Neutrophil (primary cell): ENCODE measurements around the gene SMC2.

Experiments
- H3K27ac ChIP-seq: fragments of 200-600 bp; sonication (generic); 2 replicates; pipeline ENCODE4 v1.5.1; 2016; ENCODE audit warnings: mild to moderate bottlenecking, moderate library complexity
- H3K27me3 ChIP-seq: fragments of 200-600 bp; sonication (generic); 2 replicates; pipeline ENCODE4 v1.6.0; 2016; ENCODE audit warnings: mild to moderate bottlenecking
- H3K36me3 ChIP-seq: fragments of 200-600 bp; sonication (generic); 2 replicates; pipeline ENCODE4 v1.5.1; 2017
- H3K4me1 ChIP-seq, 2 experiments: fragments of 200-600 bp in 1 of 2; sonication (generic) in 1 of 2; 1 replicate in 1 of 2; 2 replicates in 1 of 2; pipeline versions ENCODE4 v1.5.1 to v1.6.1; 2013 to 2016; ENCODE audit warnings: low read depth in 1 of 2, low read length in 1 of 2, mild to moderate bottlenecking in 1 of 2, moderate library complexity in 1 of 2; ENCODE audit not compliant: control insufficient read depth in 1 of 2, insufficient read depth in 1 of 2
- H3K4me3 ChIP-seq, 2 experiments: fragments of 200-600 bp in 1 of 2; sonication (generic) in 1 of 2; 1 replicate in 1 of 2; 2 replicates in 1 of 2; pipeline ENCODE4 v1.5.1; 2013 to 2016; ENCODE audit warnings: low read depth in 1 of 2, low read length in 1 of 2, mild to moderate bottlenecking in 1 of 2, moderate library complexity in 1 of 2
- H3K9me3 ChIP-seq: fragments of 200-600 bp; sonication (generic); 2 replicates; pipeline ENCODE4 v1.5.1; 2016
- CTCF ChIP-seq: fragments of 200-600 bp; sonication (generic); IDR thresholded peaks from 2 replicates; pipeline ENCODE4 v1.5.1; 2016; ENCODE audit warnings: antibody characterized with exemption

Gene SMC2

GRCh38 chr9:104073770-104074133 lies 20.4 kb upstream of the SMC2 start:
- Histone ChIP-seq H3K27ac (no peak overlapping the region), H3K4me3 (no peak overlapping the region), H3K27me3 (no peaks in the 10 kb centered on the region), H3K9me3 (peaks cover under 1% of the 10 kb centered on the region), H3K4me1 (no peaks in the 10 kb centered on the region), H3K36me3 (no peaks in the 10 kb centered on the region)
- TF ChIP-seq CTCF = no peak

- no peak for TF ChIP-seq CTCF
- Histone ChIP-seq H3K4me1 (no peaks in the 10 kb centered on the region), H3K4me3 (no peak overlapping the region), H3K27me3 (no peaks in the 10 kb centered on the region), H3K9me3 (peaks cover 6% of the 10 kb centered on the region), H3K27ac (no peak overlapping the region), H3K36me3 (no peaks in the 10 kb centered on the region)
Observed at GRCh38 chr9:104074876-104075275, 19.2 kb upstream of the SMC2 start.

- H3K27me3 ChIP-seq = no peaks in the 10 kb centered on the region
- no peaks in the 10 kb centered on the region for H3K36me3 ChIP-seq
- H3K4me3 ChIP-seq = no peak overlapping the region
- TF ChIP-seq CTCF = no peak
- no peaks in the 10 kb centered on the region for H3K4me1 ChIP-seq
- no peak overlapping the region for H3K27ac ChIP-seq
- peaks cover 6% of the 10 kb centered on the region for H3K9me3 ChIP-seq
Observed at GRCh38 chr9:104075801-104076753, 18.0 kb upstream of the SMC2 start.

- H3K27ac ChIP-seq = no peak overlapping the region
- no peaks in the 10 kb centered on the region for H3K4me1 ChIP-seq
- no peaks in the 10 kb centered on the region for H3K27me3 ChIP-seq
- H3K4me3 ChIP-seq = no peak overlapping the region
- TF ChIP-seq CTCF = no peak
- H3K36me3 ChIP-seq = no peaks in the 10 kb centered on the region
- peaks cover 6% of the 10 kb centered on the region for H3K9me3 ChIP-seq
Observed at GRCh38 chr9:104078596-104078995, 15.5 kb upstream of the SMC2 start.

- no peaks in the 10 kb centered on the region for H3K36me3 ChIP-seq
- H3K4me3 ChIP-seq = no peak overlapping the region
- H3K27me3 ChIP-seq = no peaks in the 10 kb centered on the region
- no peaks in the 10 kb centered on the region for H3K4me1 ChIP-seq
- TF ChIP-seq CTCF = no peak
- H3K9me3 ChIP-seq = peaks cover 6% of the 10 kb centered on the region
- H3K27ac ChIP-seq = no peak overlapping the region
Observed at GRCh38 chr9:104080983-104081382, 13.1 kb upstream of the SMC2 start.
